GM23338 (cell line): ENCODE results near the gene TPO. TPM values are rescaled to one million over a fixed set of nuclear protein-coding genes. Genes with fewer than 3 reads are reported as not detected.

ENCODE experiments used
- ATAC-seq: fragments of 200-7000 bp; cut with Tn5 transposase; 3 replicates; pipeline ENCODE4 v1.9.1; 2020
- DNase-seq: peaks from one replicate; pipeline ENCODE4 v3.0.0-alpha.2; 2015; ENCODE audit warnings: low spot score
- H2AFZ ChIP-seq: fragments of 200-600 bp; sonication (generic); 2 replicates; pipeline ENCODE4 v1.8.0; 2016; ENCODE audit warnings: antibody characterized with exemption, mild to moderate bottlenecking, moderate library complexity
- H3F3A ChIP-seq: fragments of 200-600 bp; sonication (generic); replicated peaks from 2 replicates; pipeline ENCODE4 v1.8.0; 2017; ENCODE audit warnings: antibody characterized with exemption, mixed run types, low read depth
- H3K27ac ChIP-seq: fragments of 200-600 bp; sonication (generic); 2 replicates; pipeline ENCODE4 v1.6.1; 2016; ENCODE audit warnings: low read depth
- H3K27me3 ChIP-seq: fragments of 200-600 bp; sonication (generic); 2 replicates; pipeline ENCODE4 v1.8.0; 2016; ENCODE audit warnings: mild to moderate bottlenecking, mixed run types, moderate library complexity; ENCODE audit not compliant: insufficient read depth
- H3K36me3 ChIP-seq: fragments of 200-600 bp; sonication (generic); 2 replicates; pipeline ENCODE4 v1.8.0; 2016; ENCODE audit warnings: mild to moderate bottlenecking; ENCODE audit not compliant: insufficient read depth
- H3K4me1 ChIP-seq: fragments of 200-600 bp; sonication (generic); 2 replicates; pipeline ENCODE4 v1.8.0; 2016; ENCODE audit warnings: mild to moderate bottlenecking, moderate library complexity; ENCODE audit not compliant: insufficient read depth
- H3K4me2 ChIP-seq: fragments of 200-600 bp; sonication (generic); 2 replicates; pipeline ENCODE4 v1.7.1; 2017; ENCODE audit warnings: mixed run types
- H3K4me3 ChIP-seq: fragments of 200-600 bp; sonication (generic); 2 replicates; pipeline ENCODE4 v1.6.1; 2016; ENCODE audit warnings: mixed run types
- H3K79me2 ChIP-seq: fragments of 200-600 bp; sonication (generic); replicated peaks from 2 replicates; pipeline ENCODE4 v1.8.0; 2017; ENCODE audit warnings: mild to moderate bottlenecking; ENCODE audit not compliant: insufficient read depth
- H3K9me2 ChIP-seq: fragments of 200-600 bp; sonication (generic); 2 replicates; pipeline ENCODE4 v1.8.0; 2017; ENCODE audit not compliant: insufficient read depth
- H4K20me1 ChIP-seq: fragments of 200-600 bp; sonication (generic); replicated peaks from 2 replicates; pipeline ENCODE4 v1.8.0; 2017; ENCODE audit warnings: mild to moderate bottlenecking; ENCODE audit not compliant: insufficient read depth
- H3K27ac Mint-ChIP-seq: 2 replicates; pipeline ENCODE4 v1.8.0; 2020; ENCODE audit warnings: inconsistent platforms, mild to moderate bottlenecking, moderate library complexity, mixed read lengths
- H3K27me3 Mint-ChIP-seq: 3 replicates; pipeline ENCODE4 v1.8.0; 2022; ENCODE audit warnings: low read depth, mild to moderate bottlenecking, moderate library complexity, mixed read lengths, inconsistent platforms; ENCODE audit not compliant: insufficient read depth, poor library complexity
- H3K36me3 Mint-ChIP-seq: 3 replicates; pipeline ENCODE4 v1.8.0; 2021; ENCODE audit warnings: low read depth, mild to moderate bottlenecking, inconsistent platforms, moderate library complexity, mixed read lengths
- H3K4me1 Mint-ChIP-seq: 3 replicates; pipeline ENCODE4 v1.8.0; 2020; ENCODE audit warnings: mild to moderate bottlenecking, inconsistent platforms, mixed read lengths
- H3K4me3 Mint-ChIP-seq: 3 replicates; pipeline ENCODE4 v1.8.0; 2021; ENCODE audit warnings: moderate library complexity, mild to moderate bottlenecking, inconsistent platforms, mixed read lengths
- H3K9me3 Mint-ChIP-seq: 3 replicates; pipeline ENCODE4 v1.8.0; 2020; ENCODE audit warnings: moderate library complexity, mild to moderate bottlenecking, inconsistent platforms, mixed read lengths
- CREB1 ChIP-seq: fragments of 250-450 bp; sonication (Bioruptor Pico); IDR thresholded peaks from 2 replicates; pipeline ENCODE4 v1.5.0; 2020; ENCODE audit warnings: low read depth, mild to moderate bottlenecking, moderate library complexity
- CTCF ChIP-seq, 2 experiments: fragments of 200-600 bp in 1 of 2; sonication (generic) in 1 of 2; conservative IDR thresholded peaks; 2 replicates each; pipeline versions ENCODE4 v1.5.1 to v1.6.1; 2016 to 2017; ENCODE audit warnings: antibody characterized with exemption in 2 of 2, low read depth in 2 of 2, mild to moderate bottlenecking in 2 of 2, moderate library complexity in 1 of 2
- EZH2 ChIP-seq: fragments of 200-600 bp; sonication (generic); IDR thresholded peaks from one replicate; pipeline ENCODE4 v1.8.0; 2017; ENCODE audit warnings: antibody characterized with exemption, mild to moderate bottlenecking, low read depth; ENCODE audit not compliant: unreplicated experiment
- EZH2phosphoT487 ChIP-seq: fragments of 200-600 bp; sonication (generic); IDR thresholded peaks from one replicate; pipeline ENCODE4 v1.8.1; 2018; ENCODE audit warnings: antibody characterized with exemption; ENCODE audit not compliant: unreplicated experiment
- JUNB ChIP-seq: IDR thresholded peaks from one replicate; pipeline ENCODE4 v1.6.1; 2016; ENCODE audit warnings: antibody characterized with exemption; ENCODE audit not compliant: unreplicated experiment
- NANOG ChIP-seq: IDR thresholded peaks from 2 replicates; pipeline ENCODE4 v1.6.1; 2016; ENCODE audit warnings: antibody characterized with exemption, borderline replicate concordance
- POLR2AphosphoS5 ChIP-seq: IDR thresholded peaks from 2 replicates; pipeline ENCODE4 v1.6.1; 2016; ENCODE audit warnings: antibody characterized with exemption, low read depth
- STAT1 ChIP-seq: IDR thresholded peaks from one replicate; pipeline ENCODE4 v1.6.1; 2016; ENCODE audit warnings: antibody characterized with exemption; ENCODE audit not compliant: unreplicated experiment
- ZNF114 ChIP-seq: fragments of 250-450 bp; sonication (Bioruptor Pico); IDR thresholded peaks from 2 replicates; pipeline ENCODE4 v1.5.0; 2020; ENCODE audit warnings: mild to moderate bottlenecking, moderate library complexity
- ZNF331 ChIP-seq: fragments of 250-450 bp; sonication (Bioruptor Pico); IDR thresholded peaks from 2 replicates; pipeline ENCODE4 v1.5.0; 2020; ENCODE audit warnings: low read depth, mild to moderate bottlenecking, moderate library complexity
- ZNF462 ChIP-seq: fragments of 250-450 bp; sonication (Bioruptor Pico); IDR thresholded peaks from 2 replicates; pipeline ENCODE4 v1.5.0; 2020; ENCODE audit warnings: mild to moderate bottlenecking, moderate library complexity
- polyA plus RNA-seq: library from polyadenylated mRNA; unstranded; fragments of >200 nt; fragmentation: Nextera tagmentation; extraction: Ambion mirVana; gene quantifications from 2 replicates; pipeline ENCODE4 v1.2.1, GENCODE V29; 2016
- total RNA-seq: library from RNA; depleted of rRNA; stranded (reverse); fragments of >200 nt; shearing (Covaris generic); gene quantifications from 2 replicates; pipeline ENCODE4 v1.2.3, GENCODE V29; 2014
- TF ChIP-seq, protein P1 (sequence below): IDR thresholded peaks from 2 replicates; pipeline ENCODE4 v1.6.1; 2016; ENCODE audit warnings: antibody characterized with exemption
- TF ChIP-seq, protein P2 (sequence below): IDR thresholded peaks from one replicate; pipeline ENCODE4 v1.6.1; 2018; ENCODE audit warnings: antibody characterized with exemption; ENCODE audit not compliant: unreplicated experiment

Gene TPO
- total and polyA plus RNA-seq, 2 experiments from 2014 or later, result 0.74 TPM; not detected in 1

GRCh38 chr2:1406434-1406833, 6.8 kb upstream of the TPO start:
- Histone ChIP-seq H4K20me1 (no peaks in the 10 kb centered on the region), H3K27ac (no peak overlapping the region), H3K27me3 (no peaks in the 10 kb centered on the region), H3K9me2 (no peaks in the 10 kb centered on the region), H3F3A (no peaks in the 10 kb centered on the region), H3K4me3 (no peak overlapping the region), H2AFZ (no peak overlapping the region), H3K4me2 (no peak overlapping the region), H3K79me2 (no peaks in the 10 kb centered on the region), H3K36me3 (no peaks in the 10 kb centered on the region), H3K4me1 (peaks cover 4% of the 10 kb centered on the region; the same call in 1 of the 2 replicates)
- DNase-seq, result no peak
- H3K27ac Mint-ChIP-seq, result no peak overlapping the region
- TF ChIP-seq CTCF (conservative IDR thresholded peaks at IDR 0.05; ENCODE audit: low read depth in 2 of 2) (no peak), POLR2AphosphoS5 (no peak), JUNB (no peak), ZNF462 (CRISPR knock-in tag) (no peak), EZH2 (no peak), EZH2phosphoT487 (no peak), CREB1 (CRISPR knock-in tag) (no peak), STAT1 (no peak), NANOG (no peak), ZNF114 (CRISPR knock-in tag) (no peak), ZNF331 (CRISPR knock-in tag) (no peak)
- TF ChIP-seq, protein P1, sequence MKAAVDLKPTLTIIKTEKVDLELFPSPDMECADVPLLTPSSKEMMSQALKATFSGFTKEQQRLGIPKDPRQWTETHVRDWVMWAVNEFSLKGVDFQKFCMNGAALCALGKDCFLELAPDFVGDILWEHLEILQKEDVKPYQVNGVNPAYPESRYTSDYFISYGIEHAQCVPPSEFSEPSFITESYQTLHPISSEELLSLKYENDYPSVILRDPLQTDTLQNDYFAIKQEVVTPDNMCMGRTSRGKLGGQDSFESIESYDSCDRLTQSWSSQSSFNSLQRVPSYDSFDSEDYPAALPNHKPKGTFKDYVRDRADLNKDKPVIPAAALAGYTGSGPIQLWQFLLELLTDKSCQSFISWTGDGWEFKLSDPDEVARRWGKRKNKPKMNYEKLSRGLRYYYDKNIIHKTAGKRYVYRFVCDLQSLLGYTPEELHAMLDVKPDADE, result no peak
- TF ChIP-seq, protein P2, sequence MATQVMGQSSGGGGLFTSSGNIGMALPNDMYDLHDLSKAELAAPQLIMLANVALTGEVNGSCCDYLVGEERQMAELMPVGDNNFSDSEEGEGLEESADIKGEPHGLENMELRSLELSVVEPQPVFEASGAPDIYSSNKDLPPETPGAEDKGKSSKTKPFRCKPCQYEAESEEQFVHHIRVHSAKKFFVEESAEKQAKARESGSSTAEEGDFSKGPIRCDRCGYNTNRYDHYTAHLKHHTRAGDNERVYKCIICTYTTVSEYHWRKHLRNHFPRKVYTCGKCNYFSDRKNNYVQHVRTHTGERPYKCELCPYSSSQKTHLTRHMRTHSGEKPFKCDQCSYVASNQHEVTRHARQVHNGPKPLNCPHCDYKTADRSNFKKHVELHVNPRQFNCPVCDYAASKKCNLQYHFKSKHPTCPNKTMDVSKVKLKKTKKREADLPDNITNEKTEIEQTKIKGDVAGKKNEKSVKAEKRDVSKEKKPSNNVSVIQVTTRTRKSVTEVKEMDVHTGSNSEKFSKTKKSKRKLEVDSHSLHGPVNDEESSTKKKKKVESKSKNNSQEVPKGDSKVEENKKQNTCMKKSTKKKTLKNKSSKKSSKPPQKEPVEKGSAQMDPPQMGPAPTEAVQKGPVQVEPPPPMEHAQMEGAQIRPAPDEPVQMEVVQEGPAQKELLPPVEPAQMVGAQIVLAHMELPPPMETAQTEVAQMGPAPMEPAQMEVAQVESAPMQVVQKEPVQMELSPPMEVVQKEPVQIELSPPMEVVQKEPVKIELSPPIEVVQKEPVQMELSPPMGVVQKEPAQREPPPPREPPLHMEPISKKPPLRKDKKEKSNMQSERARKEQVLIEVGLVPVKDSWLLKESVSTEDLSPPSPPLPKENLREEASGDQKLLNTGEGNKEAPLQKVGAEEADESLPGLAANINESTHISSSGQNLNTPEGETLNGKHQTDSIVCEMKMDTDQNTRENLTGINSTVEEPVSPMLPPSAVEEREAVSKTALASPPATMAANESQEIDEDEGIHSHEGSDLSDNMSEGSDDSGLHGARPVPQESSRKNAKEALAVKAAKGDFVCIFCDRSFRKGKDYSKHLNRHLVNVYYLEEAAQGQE, result no peak
- peaks cover 4% of the 10 kb centered on the region for H3K9me3 Mint-ChIP-seq
- H3K4me1 Mint-ChIP-seq, result peaks cover 14% of the 10 kb centered on the region
- no peaks in the 10 kb centered on the region for H3K36me3 Mint-ChIP-seq
- peaks cover 11% of the 10 kb centered on the region for H3K27me3 Mint-ChIP-seq
- no peak for ATAC-seq
- H3K4me3 Mint-ChIP-seq, result no peak overlapping the region
